Gastrocnemius medialis (tissue), 4 donors: Measurements from ENCODE around the gene PPIL1. TPM values are rescaled to one million over a fixed set of nuclear protein-coding genes. Genes with fewer than 3 reads are reported as not detected.

Experiments
- ATAC-seq, 2 donors: fragments of 150-250 bp; one replicate each; pipeline ENCODE4 v1.9.1; 2016
- DNase-seq, 2 donors: peaks; one replicate each; pipeline ENCODE4 v3.0.0-alpha.2; 2019
- H3K27ac ChIP-seq, 4 donors: fragments of 200-600 bp; sonication (generic); 1 replicate in 1 of 4; 2 replicates in 3 of 4; pipeline ENCODE4 v1.5.1; 2016 to 2018; ENCODE audit warnings: mild to moderate bottlenecking in 2 of 4, moderate library complexity in 1 of 4
- H3K27me3 ChIP-seq, 3 donors: fragments of 200-600 bp; sonication (generic) in 2 of 3; 1 replicate in 1 of 3; 2 replicates in 2 of 3; pipeline versions ENCODE4 v1.5.1 to v1.6.0; 2016 to 2019; ENCODE audit warnings: mild to moderate bottlenecking in 1 of 3, moderate library complexity in 1 of 3
- H3K36me3 ChIP-seq, 2 donors: fragments of 200-600 bp; sonication (generic) in 1 of 2; one replicate each; pipeline ENCODE4 v1.5.1; 2017 to 2018
- H3K4me1 ChIP-seq, 2 donors: fragments of 200-600 bp; sonication (generic) in 1 of 2; one replicate each; pipeline ENCODE4 v1.5.1; 2016 to 2017; ENCODE audit warnings: mild to moderate bottlenecking in 2 of 2
- H3K4me3 ChIP-seq, 4 donors: fragments of 200-600 bp; sonication (generic) in 3 of 4; 1 replicate in 1 of 4; 2 replicates in 3 of 4; pipeline ENCODE4 v1.5.1; 2016 to 2019; ENCODE audit warnings: mild to moderate bottlenecking in 2 of 4
- H3K9me3 ChIP-seq, 3 donors: fragments of 200-600 bp; sonication (generic) in 2 of 3; 1 replicate in 1 of 3; 2 replicates in 2 of 3; pipeline ENCODE4 v1.5.1; 2016 to 2019
- POLR2A ChIP-seq, 2 donors: fragments of 450-650 bp; IDR thresholded peaks; one replicate each; pipeline ENCODE4 v1.6.1; 2017; ENCODE audit warnings: antibody characterized with exemption in 2 of 2, mild to moderate bottlenecking in 2 of 2, moderate library complexity in 2 of 2
- in situ Hi-C, 4 donors: fragments of 200-750 bp; cut with MboI; loops; one replicate each; pipeline versions ENCODE4 v1.15.0 to v1.8.0; 2017; ENCODE audit warnings: low sequenced_read_pairs in 4 of 4
- intact Hi-C: fragments of 100-400 bp; cut with DNase I; formaldehyde crosslinking; loops from one replicate; pipeline ENCODE4 v1.15.1; 2023; ENCODE audit warnings: low total_unique reads
- total RNA-seq, 4 donors: library from RNA; depleted of rRNA; stranded (reverse); fragments of >200 nt; gene quantifications; one replicate each; pipeline versions ENCODE4 v1.1.0 to v1.2.3, GENCODE V29; 2016
- TF ChIP-seq, protein P1 (sequence below), 5 experiments: fragments of 450-650 bp in 3 of 5; fragments of 200-600 bp in 2 of 5; sonication (generic) in 2 of 5; IDR thresholded peaks in 4 of 5; conservative IDR thresholded peaks in 1 of 5; 1 replicate in 4 of 5; 2 replicates in 1 of 5; pipeline ENCODE4 v1.5.1; 2016 to 2019; ENCODE audit warnings: antibody characterized with exemption in 5 of 5, mild to moderate bottlenecking in 3 of 5, moderate library complexity in 3 of 5

The PPIL1 gene
- total RNA-seq, 4 donors from 2014 or later: 5.4 to 18.7 (median 16.8) TPM

DNA sequence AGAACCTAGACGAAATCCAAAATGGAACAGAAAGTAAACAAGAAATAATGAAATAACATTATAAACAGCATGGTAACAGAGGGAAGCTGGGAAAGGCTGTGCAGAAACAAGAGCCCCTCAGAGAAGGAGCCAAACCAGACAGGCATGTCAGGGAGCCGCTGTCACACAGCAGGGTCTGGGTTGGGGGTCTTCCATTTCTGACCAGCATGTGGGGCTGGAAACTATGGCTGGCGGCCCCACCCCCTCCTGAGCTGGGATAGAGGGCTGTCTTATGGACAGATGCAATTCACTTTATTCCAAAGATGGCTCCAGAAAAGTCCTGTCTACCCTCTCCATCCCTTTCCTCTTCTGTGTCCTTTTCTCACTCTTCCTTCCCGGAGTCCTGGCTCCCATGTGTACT lies 38.5 kb upstream of the PPIL1 start:
- H3K27ac ChIP-seq: no peak overlapping the region
- no peak for TF ChIP-seq POLR2A (IDR thresholded peaks at IDR 0.05)
- TF ChIP-seq, protein P1, sequence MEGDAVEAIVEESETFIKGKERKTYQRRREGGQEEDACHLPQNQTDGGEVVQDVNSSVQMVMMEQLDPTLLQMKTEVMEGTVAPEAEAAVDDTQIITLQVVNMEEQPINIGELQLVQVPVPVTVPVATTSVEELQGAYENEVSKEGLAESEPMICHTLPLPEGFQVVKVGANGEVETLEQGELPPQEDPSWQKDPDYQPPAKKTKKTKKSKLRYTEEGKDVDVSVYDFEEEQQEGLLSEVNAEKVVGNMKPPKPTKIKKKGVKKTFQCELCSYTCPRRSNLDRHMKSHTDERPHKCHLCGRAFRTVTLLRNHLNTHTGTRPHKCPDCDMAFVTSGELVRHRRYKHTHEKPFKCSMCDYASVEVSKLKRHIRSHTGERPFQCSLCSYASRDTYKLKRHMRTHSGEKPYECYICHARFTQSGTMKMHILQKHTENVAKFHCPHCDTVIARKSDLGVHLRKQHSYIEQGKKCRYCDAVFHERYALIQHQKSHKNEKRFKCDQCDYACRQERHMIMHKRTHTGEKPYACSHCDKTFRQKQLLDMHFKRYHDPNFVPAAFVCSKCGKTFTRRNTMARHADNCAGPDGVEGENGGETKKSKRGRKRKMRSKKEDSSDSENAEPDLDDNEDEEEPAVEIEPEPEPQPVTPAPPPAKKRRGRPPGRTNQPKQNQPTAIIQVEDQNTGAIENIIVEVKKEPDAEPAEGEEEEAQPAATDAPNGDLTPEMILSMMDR (IDR thresholded peaks at IDR 0.05 in 4 of 5, conservative IDR thresholded peaks at IDR 0.05 in 1 of 5): no peak
- peaks cover 1 to 8% of the 10 kb centered on the region in 2 donors for H3K4me1 ChIP-seq
- no peaks in the 10 kb centered on the region for H3K9me3 ChIP-seq
- ATAC-seq (no peak), DNase-seq (no peak)
- in situ Hi-C loops (no loop called here), intact Hi-C loops (no loop called here)
- peaks cover 0 to 59% of the 10 kb centered on the region in 2 donors for H3K36me3 ChIP-seq
- H3K4me3 ChIP-seq: no peak overlapping the region
- no peaks in the 10 kb centered on the region for H3K27me3 ChIP-seq

DNA sequence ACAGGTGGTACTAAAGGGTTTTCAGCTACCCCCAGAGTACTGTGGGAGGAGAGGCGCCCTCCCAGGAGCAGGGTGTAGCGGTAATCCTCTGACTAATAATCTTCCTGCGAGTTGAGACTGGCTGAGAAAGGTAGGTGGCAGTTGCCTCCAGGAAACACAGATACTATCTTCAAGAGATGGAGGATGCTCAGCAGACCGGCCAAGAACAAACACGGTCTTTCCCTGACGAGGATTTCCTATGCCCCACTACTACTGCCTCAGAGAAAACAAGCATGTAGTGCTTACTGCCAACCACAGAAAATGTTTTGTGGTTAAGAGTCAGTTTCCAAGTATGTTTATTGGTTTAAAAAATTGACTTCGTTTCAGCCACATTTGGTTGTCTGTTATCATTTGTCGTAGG lies 38.0 kb upstream of the PPIL1 start:
- Histone ChIP-seq H3K4me3 (no peak overlapping the region), H3K36me3 (peaks cover 0 to 54% of the 10 kb centered on the region in 2 donors), H3K27me3 (no peaks in the 10 kb centered on the region), H3K27ac (no peak overlapping the region), H3K9me3 (no peaks in the 10 kb centered on the region), H3K4me1 (peaks cover 6 to 13% of the 10 kb centered on the region in 2 donors)
- in situ Hi-C loops: no loop called here
- ATAC-seq (no peak), DNase-seq (no peak)
- TF ChIP-seq POLR2A (IDR thresholded peaks at IDR 0.05): no peak
- TF ChIP-seq, protein P1 (IDR thresholded peaks at IDR 0.05 in 4 of 5, conservative IDR thresholded peaks at IDR 0.05 in 1 of 5): no peak
- intact Hi-C loops: no loop called here

DNA sequence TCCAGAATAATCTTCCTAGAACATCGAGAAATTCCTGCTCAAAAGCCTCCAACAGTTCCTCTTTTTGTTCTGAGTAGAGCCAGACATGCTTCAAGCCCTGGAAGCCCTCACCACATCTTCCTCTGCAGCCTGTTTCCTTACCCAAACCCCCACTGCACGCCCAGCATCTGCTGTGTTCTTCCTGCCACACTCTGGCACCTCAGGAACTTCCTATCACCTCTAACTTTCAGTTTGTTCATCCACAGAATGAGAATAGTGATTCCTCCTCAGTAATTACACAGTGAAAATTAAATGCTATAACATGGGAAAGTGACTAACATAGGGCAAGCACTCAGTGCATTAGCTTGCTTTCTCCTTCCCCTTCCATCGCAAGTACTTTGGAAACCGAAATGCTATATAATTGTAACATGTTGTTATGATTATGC lies 37.4 kb upstream of the PPIL1 start:
- in situ Hi-C loops (no loop called here), intact Hi-C loops (no loop called here)
- peaks cover 0 to 48% of the 10 kb centered on the region in 2 donors for H3K36me3 ChIP-seq

DNA sequence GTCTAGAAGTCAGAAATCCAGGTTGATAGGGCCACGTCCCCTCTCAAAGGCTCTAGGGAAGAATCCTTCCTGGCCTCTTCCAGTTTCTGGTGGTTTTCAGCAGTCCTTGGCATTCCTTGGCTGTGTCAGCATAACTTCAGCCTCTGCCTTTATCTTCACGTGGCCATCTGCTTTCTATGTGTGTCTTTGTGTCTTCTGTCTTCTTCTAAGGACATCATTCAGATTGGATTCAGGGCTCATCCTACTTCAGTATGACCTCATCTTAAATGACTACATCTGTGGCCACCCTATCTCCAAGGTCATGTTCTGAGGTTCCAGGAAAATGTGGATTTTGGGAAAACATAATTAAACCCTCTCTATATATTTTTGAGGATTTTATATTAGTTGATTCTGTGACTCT lies 34.1 kb upstream of the PPIL1 start:
- no peak for TF ChIP-seq POLR2A (IDR thresholded peaks at IDR 0.05)
- TF ChIP-seq, protein P1 (IDR thresholded peaks at IDR 0.05 in 4 of 5, conservative IDR thresholded peaks at IDR 0.05 in 1 of 5): no peak
- intact Hi-C loops (no loop called here), in situ Hi-C loops (no loop called here)
- Histone ChIP-seq H3K27me3 (no peaks in the 10 kb centered on the region), H3K36me3 (peaks cover 0 to 41% of the 10 kb centered on the region in 2 donors), H3K9me3 (no peaks in the 10 kb centered on the region), H3K27ac (no peak overlapping the region), H3K4me1 (peaks cover 14 to 30% of the 10 kb centered on the region in 2 donors), H3K4me3 (no peak overlapping the region)
- ATAC-seq (no peak), DNase-seq (no peak)

More for the DNA sequence above, 37.4 kb upstream of the PPIL1 start:
- Histone ChIP-seq H3K27me3 (no peaks in the 10 kb centered on the region), H3K4me3 (no peak overlapping the region), H3K27ac (no peak overlapping the region), H3K9me3 (no peaks in the 10 kb centered on the region), H3K4me1 (peaks cover 12 to 18% of the 10 kb centered on the region in 2 donors)
- TF ChIP-seq POLR2A (IDR thresholded peaks at IDR 0.05): no peak
- TF ChIP-seq, protein P1 (IDR thresholded peaks at IDR 0.05 in 4 of 5, conservative IDR thresholded peaks at IDR 0.05 in 1 of 5): no peak
- ATAC-seq (no peak), DNase-seq (no peak)

DNA sequence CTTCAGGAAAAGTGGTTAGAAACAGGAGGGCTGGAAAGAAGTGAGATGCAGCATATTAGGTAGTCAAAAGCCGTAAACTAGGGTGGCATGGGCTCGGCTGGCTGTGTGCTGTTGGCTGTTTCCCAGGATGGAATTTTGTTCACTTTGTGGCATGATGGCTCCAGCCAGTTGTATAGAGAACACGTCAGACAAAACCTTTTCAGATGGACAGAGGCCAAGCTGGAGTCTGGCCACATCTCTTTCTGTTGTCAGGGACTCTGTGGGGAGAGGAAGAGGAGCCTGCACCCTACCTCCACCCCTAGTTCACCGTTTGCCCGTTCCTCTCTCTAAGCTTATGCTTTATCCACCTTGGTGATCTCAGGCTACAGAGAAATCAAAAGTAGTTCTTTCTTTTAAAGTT lies 33.2 kb upstream of the PPIL1 start:
- Histone ChIP-seq H3K27me3 (no peaks in the 10 kb centered on the region), H3K9me3 (no peaks in the 10 kb centered on the region), H3K4me1 (peaks cover 14 to 30% of the 10 kb centered on the region in 2 donors), H3K4me3 (no peak overlapping the region), H3K27ac (peak overlapping the region in 1 of 4 donors; percentile 10), H3K36me3 (peaks cover 0 to 43% of the 10 kb centered on the region in 2 donors)
- ATAC-seq (no peak), DNase-seq (no peak)
- in situ Hi-C loops: no loop called here
- intact Hi-C loops: no loop called here
- TF ChIP-seq, protein P1 (IDR thresholded peaks at IDR 0.05 in 4 of 5, conservative IDR thresholded peaks at IDR 0.05 in 1 of 5): no peak
- TF ChIP-seq POLR2A (IDR thresholded peaks at IDR 0.05): no peak
